ENCODE results near the gene SIDT1. TPM values are rescaled to one million over a fixed set of nuclear protein-coding genes. Genes with fewer than 3 reads are reported as not detected.

SIDT1 gene
- total RNA-seq, 1 experiment from 2014 or later = not detected

DNA sequence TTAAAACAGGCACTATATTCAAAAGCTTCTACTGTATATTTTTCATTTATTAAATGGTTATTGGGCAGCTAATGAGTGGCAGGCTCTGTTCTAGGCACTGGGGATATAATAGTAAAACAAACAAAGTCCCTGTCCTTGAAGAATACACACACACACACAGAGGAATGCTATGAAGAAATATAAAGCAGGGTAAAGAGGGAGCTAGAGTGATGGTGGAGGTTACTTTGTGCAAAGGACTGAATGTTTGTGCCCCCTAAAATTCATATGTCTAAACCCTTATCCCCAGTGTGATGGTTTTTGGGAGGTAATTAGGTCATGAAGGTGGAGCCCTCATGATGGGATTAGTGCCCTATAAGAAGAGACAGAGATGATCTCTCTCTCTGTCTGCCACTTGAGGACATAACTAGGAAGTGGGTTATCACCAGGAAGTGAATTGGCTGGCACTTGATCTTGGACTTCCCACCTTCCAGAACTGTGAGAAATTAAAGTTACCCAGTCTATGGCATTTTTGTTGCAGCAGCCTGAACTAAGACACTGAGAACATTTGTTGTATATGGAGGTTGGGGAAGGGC lies 132.3 kb downstream of the SIDT1 start:
- Histone ChIP-seq H3K36me3 (peaks cover 12% of the 10 kb centered on the region), H3K27me3 (replicated peaks) (no peaks in the 10 kb centered on the region), H3K4me1 (replicated peaks) (peaks cover 14% of the 10 kb centered on the region), H3K4me3 (no peak overlapping the region), H3K9me3 (replicated peaks) (no peaks in the 10 kb centered on the region), H3K27ac (no peak overlapping the region)
- DNase-seq (ENCODE audit: low read depth in 1 of 2, low spot score in 2 of 2) = no peak

DNA sequence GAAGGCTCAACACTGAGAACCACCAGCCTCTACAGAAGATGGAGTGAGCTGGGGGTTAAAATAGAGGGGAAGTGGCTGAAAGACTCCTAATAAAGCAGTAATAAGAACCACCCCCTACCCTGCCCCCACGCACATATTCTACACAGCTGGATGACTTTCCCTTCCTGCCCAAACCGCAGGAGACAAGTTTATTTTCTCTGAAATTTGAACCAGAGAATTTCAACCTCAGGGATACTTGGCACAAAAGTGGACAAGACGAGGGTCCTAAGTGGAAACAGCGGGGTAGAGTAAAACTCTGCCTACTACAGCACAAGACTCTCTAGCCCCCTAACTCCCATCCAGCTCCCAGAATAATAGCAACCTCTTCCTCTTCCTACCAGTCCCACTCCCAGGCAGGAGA lies 135.7 kb downstream of the SIDT1 start:
- H3K9me3 ChIP-seq (replicated peaks) = no peaks in the 10 kb centered on the region
- H3K27me3 ChIP-seq (replicated peaks) = no peaks in the 10 kb centered on the region
- H3K36me3 ChIP-seq = 0 out of 2 replicates have a peak, but pooled peaks cover 3% of the 10 kb centered on the region
- H3K27ac ChIP-seq = no peak overlapping the region
- H3K4me3 ChIP-seq = no peak overlapping the region
- peaks cover 8% of the 10 kb centered on the region for H3K4me1 ChIP-seq (replicated peaks)
- DNase-seq (ENCODE audit: low read depth in 1 of 2, low spot score in 2 of 2) = peak in 1 of 2 experiments; percentile 9

DNA sequence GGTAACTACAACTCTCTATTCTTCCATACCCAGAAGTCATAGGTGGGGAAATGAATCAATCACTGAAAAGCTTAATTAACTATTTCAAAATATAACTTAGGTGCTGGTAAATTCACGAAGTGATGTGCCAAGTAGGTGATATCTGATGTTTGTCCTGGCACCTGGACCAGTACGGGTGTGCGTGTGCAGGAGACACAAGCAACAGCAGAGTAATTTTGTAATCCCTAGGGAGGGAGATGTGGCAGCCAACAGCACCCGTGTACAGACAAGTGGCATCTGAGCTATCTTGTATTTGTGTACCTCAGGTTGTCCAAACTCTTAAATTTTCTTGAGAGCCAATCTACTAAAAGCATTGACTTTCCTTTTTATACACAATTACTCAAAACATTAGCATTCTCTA lies 141.2 kb downstream of the SIDT1 start:
- no peak for DNase-seq (ENCODE audit: low read depth in 1 of 2, low spot score in 2 of 2)
- no peak overlapping the region for H3K27ac ChIP-seq
- H3K4me1 ChIP-seq (replicated peaks) = no peaks in the 10 kb centered on the region
- H3K4me3 ChIP-seq = no peak overlapping the region
- H3K27me3 ChIP-seq (replicated peaks) = no peaks in the 10 kb centered on the region
- H3K36me3 ChIP-seq = peaks cover 8% of the 10 kb centered on the region; the same call in 1 of the 2 replicates
- no peaks in the 10 kb centered on the region for H3K9me3 ChIP-seq (replicated peaks)

DNA sequence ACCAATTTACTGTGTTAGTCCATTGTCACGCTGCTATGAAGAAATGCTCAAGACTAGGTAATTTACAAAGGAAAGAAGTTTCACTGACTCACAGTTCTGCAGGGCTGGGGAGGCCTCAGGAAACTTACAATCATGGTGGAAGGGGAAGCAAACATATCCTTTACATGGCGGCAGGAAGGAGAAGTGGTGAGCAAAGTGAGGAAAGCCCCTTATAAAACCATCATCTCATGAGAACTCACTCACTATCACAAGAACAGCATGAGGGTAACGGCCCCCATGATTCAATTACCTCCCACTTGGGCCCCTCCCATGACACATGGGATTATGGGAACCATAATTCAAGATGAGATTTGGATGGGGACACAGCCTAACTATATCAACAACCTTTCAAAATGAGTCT lies 143.9 kb downstream of the SIDT1 start:
- H3K4me1 ChIP-seq (replicated peaks) = no peaks in the 10 kb centered on the region
- H3K36me3 ChIP-seq = peaks cover 8% of the 10 kb centered on the region; the same call in 1 of the 2 replicates
- no peak overlapping the region for H3K27ac ChIP-seq
- no peak for DNase-seq (ENCODE audit: low read depth in 1 of 2, low spot score in 2 of 2)
- H3K9me3 ChIP-seq (replicated peaks) = no peaks in the 10 kb centered on the region
- no peak overlapping the region for H3K4me3 ChIP-seq
- no peaks in the 10 kb centered on the region for H3K27me3 ChIP-seq (replicated peaks)

DNA sequence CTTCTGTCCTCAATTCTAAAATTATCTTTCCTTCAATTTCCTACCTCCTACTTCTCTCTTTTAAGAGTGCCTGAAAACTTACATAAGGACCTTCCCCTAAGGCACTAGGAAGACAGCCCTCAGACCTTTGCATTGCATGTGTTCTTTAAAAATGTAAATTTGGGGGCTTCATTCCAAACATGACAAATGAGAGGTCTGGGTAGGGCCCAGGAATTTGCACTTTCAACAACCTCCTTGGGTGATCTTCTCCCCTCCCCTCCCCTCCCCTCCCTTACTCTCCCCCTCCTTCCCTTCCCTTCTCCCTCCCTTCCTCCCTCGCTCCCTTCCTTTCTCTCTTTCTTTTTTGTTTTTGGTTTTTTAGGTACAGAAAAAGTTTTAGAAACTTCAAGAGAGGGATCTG lies 145.4 kb downstream of the SIDT1 start:
- no peak for DNase-seq (ENCODE audit: low read depth in 1 of 2, low spot score in 2 of 2)
- no peak overlapping the region for H3K4me3 ChIP-seq
- H3K9me3 ChIP-seq (replicated peaks) = no peaks in the 10 kb centered on the region
- no peaks in the 10 kb centered on the region for H3K27me3 ChIP-seq (replicated peaks)
- H3K4me1 ChIP-seq (replicated peaks) = no peaks in the 10 kb centered on the region
- H3K36me3 ChIP-seq = peaks cover 8% of the 10 kb centered on the region; the same call in 1 of the 2 replicates
- H3K27ac ChIP-seq = no peak overlapping the region

DNA sequence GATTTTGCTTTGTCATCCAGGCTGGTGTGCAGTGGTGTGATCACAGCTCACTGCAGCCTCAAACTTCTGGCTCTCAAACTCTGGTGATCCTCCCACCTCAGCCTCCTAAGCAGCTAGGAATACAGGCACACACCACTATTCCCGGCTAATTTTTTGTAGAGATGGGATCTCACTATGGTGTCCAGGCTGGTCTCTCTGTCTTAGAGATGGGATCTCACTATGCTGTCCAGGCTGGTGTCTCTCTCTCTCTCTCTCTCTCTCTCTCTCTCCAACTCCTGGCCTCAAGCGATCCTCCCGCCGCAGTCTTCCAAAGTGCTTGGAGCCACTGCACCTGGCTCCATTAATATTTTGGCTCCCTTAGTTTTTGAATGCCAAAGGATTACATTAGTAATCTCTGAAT lies 146.4 kb downstream of the SIDT1 start:
- no peak overlapping the region for H3K4me3 ChIP-seq
- no peaks in the 10 kb centered on the region for H3K4me1 ChIP-seq (replicated peaks)
- no peaks in the 10 kb centered on the region for H3K27me3 ChIP-seq (replicated peaks)
- no peaks in the 10 kb centered on the region for H3K9me3 ChIP-seq (replicated peaks)
- H3K36me3 ChIP-seq = peaks cover 4% of the 10 kb centered on the region; the same call in 1 of the 2 replicates
- DNase-seq (ENCODE audit: low read depth in 1 of 2, low spot score in 2 of 2) = no peak
- no peak overlapping the region for H3K27ac ChIP-seq

Other genes with a start within 250 kb of the SIDT1 start
- gene CFAP44, start 91.1 kb upstream of the SIDT1 start, total RNA-seq (2014; rRNA removed; shearing (Covaris generic)) = 0.82 TPM in 1 of 2 replicates, not detected in the other
- gene SPICE1, start 17.4 kb upstream of the SIDT1 start, total RNA-seq (2014; rRNA removed; shearing (Covaris generic)) = 15.1 and 26.6 TPM in 2 replicates
- 7.2 and 8.1 TPM in 2 replicates for gene USF3, start 164.1 kb downstream of the SIDT1 start, total RNA-seq (2014; rRNA removed; shearing (Covaris generic))
- 165 and 166 TPM in 2 replicates for gene NAA50, start 213.7 kb downstream of the SIDT1 start, total RNA-seq (2014; rRNA removed; shearing (Covaris generic))
- 54.8 and 65.8 TPM in 2 replicates for gene ATP6V1A, start 214.5 kb downstream of the SIDT1 start, total RNA-seq (2014; rRNA removed; shearing (Covaris generic))

Measured in SJSA1 (cell line).